Muscle of leg (tissue), 11 donors: ENCODE measurements around the gene IMPA2. TPM values are rescaled to one million over a fixed set of nuclear protein-coding genes. Genes with fewer than 3 reads are reported as not detected.

Experiments
- DNase-seq: peaks from one replicate; pipeline ENCODE4 v3.0.0; 2013
- H3K27ac ChIP-seq: one replicate; pipeline ENCODE4 v1.5.1; 2013; ENCODE audit warnings: mild to moderate bottlenecking, low read length, control low read depth
- H3K27me3 ChIP-seq: one replicate; pipeline ENCODE4 v1.6.1; 2013; ENCODE audit warnings: low read length; ENCODE audit not compliant: control insufficient read depth, insufficient read depth
- H3K36me3 ChIP-seq: one replicate; pipeline ENCODE4 v1.6.1; 2013; ENCODE audit warnings: low read length; ENCODE audit not compliant: control insufficient read depth, insufficient read depth
- H3K4me1 ChIP-seq: one replicate; pipeline ENCODE4 v1.6.1; 2013; ENCODE audit warnings: low read length; ENCODE audit not compliant: control insufficient read depth, insufficient read depth
- H3K4me3 ChIP-seq: one replicate; pipeline ENCODE4 v1.5.1; 2013; ENCODE audit warnings: low read length, control low read depth
- H3K9me3 ChIP-seq: replicated peaks from 2 replicates; pipeline ENCODE4 v1.6.1; 2013; ENCODE audit warnings: low read depth, low read length; ENCODE audit not compliant: control insufficient read depth
- WGBS: methylation state at CpG from one replicate; pipeline ENCODE4 v1.1.5; 2013; ENCODE audit warnings: missing lambda C conversion rate; ENCODE audit not compliant: insufficient coverage; 5-methylcytosine and 5-hydroxymethylcytosine counted together
- polyA plus RNA-seq, 8 donors: library from polyadenylated mRNA; unstranded; fragments of 120-200 nt; gene quantifications; one replicate each; pipeline versions ENCODE4 v1.2.1 to v1.2.3, GENCODE V29; 2013; ENCODE audit warnings: inconsistent platforms in 1 of 8, low replicate concordance in 1 of 8; ENCODE audit not compliant: insufficient read length in 8 of 8, insufficient read depth in 1 of 8
- total RNA-seq: library from RNA; stranded (reverse); fragments of 120-200 nt; gene quantifications from one replicate; pipeline ENCODE4 v1.2.4, GENCODE V29; 2013

The IMPA2 gene
- total and polyA plus RNA-seq, 9 donors, result 18.0 to 31.5 (median 23.1) TPM

- Histone ChIP-seq H3K27ac (peak overlapping the region; percentile 71), H3K4me3 (no peak overlapping the region), H3K9me3 (peaks cover 2% of the 10 kb centered on the region), H3K36me3 (peaks cover 2% of the 10 kb centered on the region), H3K27me3 (no peaks in the 10 kb centered on the region), H3K4me1 (peaks cover 62% of the 10 kb centered on the region)
- 12% methylated on average over 7 of the region's 9 CpGs for WGBS
- peak; percentile 86 for DNase-seq
These were observed 14.3 kb downstream of the IMPA2 start for GRCh38 chr18:11995445-11996189.

- peaks cover 5% of the 10 kb centered on the region for H3K36me3 ChIP-seq
- no peak for DNase-seq
- H3K27ac ChIP-seq, result no peak overlapping the region
- H3K27me3 ChIP-seq, result no peaks in the 10 kb centered on the region
- 66% methylated on average over 8 of the region's 9 CpGs for WGBS
- H3K4me3 ChIP-seq, result no peak overlapping the region
- H3K9me3 ChIP-seq, result peaks cover 2% of the 10 kb centered on the region
- H3K4me1 ChIP-seq, result peaks cover 56% of the 10 kb centered on the region
These were observed 15.0 kb downstream of the IMPA2 start for GRCh38 chr18:11996190-11996754.

- Histone ChIP-seq H3K9me3 (peaks cover 2% of the 10 kb centered on the region), H3K4me3 (no peak overlapping the region), H3K27me3 (no peaks in the 10 kb centered on the region), H3K36me3 (peaks cover 10% of the 10 kb centered on the region), H3K27ac (no peak overlapping the region), H3K4me1 (peaks cover 52% of the 10 kb centered on the region)
- WGBS, result 100% methylated on average over 3 of the region's 4 CpGs
- no peak for DNase-seq
These were observed 15.6 kb downstream of the IMPA2 start for GRCh38 chr18:11996907-11997306.

GRCh38 chr18:11997466-11997865, 16.2 kb downstream of the IMPA2 start:
- H3K4me3 ChIP-seq, result no peak overlapping the region
- H3K27ac ChIP-seq, result peak overlapping the region; percentile 69
- 71% methylated on average over 8 of the region's 9 CpGs for WGBS
- H3K36me3 ChIP-seq, result peaks cover 12% of the 10 kb centered on the region
- no peak for DNase-seq
- H3K27me3 ChIP-seq, result no peaks in the 10 kb centered on the region
- peaks cover 49% of the 10 kb centered on the region for H3K4me1 ChIP-seq
- H3K9me3 ChIP-seq, result peaks cover 2% of the 10 kb centered on the region

- DNase-seq, result peak; percentile 87
- Histone ChIP-seq H3K9me3 (peaks cover 2% of the 10 kb centered on the region), H3K4me3 (no peak overlapping the region), H3K27ac (peak overlapping the region; percentile 69), H3K4me1 (peaks cover 49% of the 10 kb centered on the region), H3K27me3 (no peaks in the 10 kb centered on the region), H3K36me3 (peaks cover 12% of the 10 kb centered on the region)
- 7% methylated on average over 3 of the region's 5 CpGs for WGBS
These were observed 16.9 kb downstream of the IMPA2 start for GRCh38 chr18:11998193-11998592.

- DNase-seq, result no peak
- no peaks in the 10 kb centered on the region for H3K27me3 ChIP-seq
- peaks cover 2% of the 10 kb centered on the region for H3K9me3 ChIP-seq
- no peak overlapping the region for H3K4me3 ChIP-seq
- H3K36me3 ChIP-seq, result peaks cover 12% of the 10 kb centered on the region
- H3K4me1 ChIP-seq, result peaks cover 48% of the 10 kb centered on the region
- WGBS, result 79% methylated on average over 6 of the region's 7 CpGs
- H3K27ac ChIP-seq, result no peak overlapping the region
These were observed 18.1 kb downstream of the IMPA2 start for GRCh38 chr18:11999429-11999828.

- no peak overlapping the region for H3K27ac ChIP-seq
- WGBS, result no CpG with 5 or more reads among the region's 5 CpGs
- H3K4me3 ChIP-seq, result no peak overlapping the region
- peaks cover 16% of the 10 kb centered on the region for H3K36me3 ChIP-seq
- peaks cover 40% of the 10 kb centered on the region for H3K4me1 ChIP-seq
- H3K9me3 ChIP-seq, result no peaks in the 10 kb centered on the region
- DNase-seq, result no peak
- H3K27me3 ChIP-seq, result no peaks in the 10 kb centered on the region
These were observed 18.9 kb downstream of the IMPA2 start for GRCh38 chr18:12000072-12000659.

GRCh38 chr18:12001421-12001820, 20.1 kb downstream of the IMPA2 start:
- Histone ChIP-seq H3K4me1 (peaks cover 28% of the 10 kb centered on the region), H3K4me3 (no peak overlapping the region), H3K36me3 (peaks cover 23% of the 10 kb centered on the region), H3K9me3 (no peaks in the 10 kb centered on the region), H3K27ac (no peak overlapping the region), H3K27me3 (no peaks in the 10 kb centered on the region)
- 91% methylated on average over 3 of the region's 5 CpGs for WGBS
- no peak for DNase-seq

- Histone ChIP-seq H3K4me3 (no peak overlapping the region), H3K27me3 (no peaks in the 10 kb centered on the region), H3K4me1 (peaks cover 10% of the 10 kb centered on the region), H3K9me3 (no peaks in the 10 kb centered on the region), H3K27ac (no peak overlapping the region), H3K36me3 (peaks cover 27% of the 10 kb centered on the region)
- DNase-seq, result no peak
- WGBS, result no CpG with 5 or more reads among the region's 1 CpG
These were observed 22.6 kb downstream of the IMPA2 start for GRCh38 chr18:12003894-12004293.
